GM12872 (cell line): ENCODE results near the gene LIMS2.

Experiments used
- CTCF ChIP-seq: IDR thresholded peaks from 3 replicates; pipeline ENCODE4 v1.5.1; 2011; ENCODE audit warnings: low read depth, mild to moderate bottlenecking, low read length, moderate library complexity; ENCODE audit not compliant: insufficient read depth

LIMS2 gene

DNA sequence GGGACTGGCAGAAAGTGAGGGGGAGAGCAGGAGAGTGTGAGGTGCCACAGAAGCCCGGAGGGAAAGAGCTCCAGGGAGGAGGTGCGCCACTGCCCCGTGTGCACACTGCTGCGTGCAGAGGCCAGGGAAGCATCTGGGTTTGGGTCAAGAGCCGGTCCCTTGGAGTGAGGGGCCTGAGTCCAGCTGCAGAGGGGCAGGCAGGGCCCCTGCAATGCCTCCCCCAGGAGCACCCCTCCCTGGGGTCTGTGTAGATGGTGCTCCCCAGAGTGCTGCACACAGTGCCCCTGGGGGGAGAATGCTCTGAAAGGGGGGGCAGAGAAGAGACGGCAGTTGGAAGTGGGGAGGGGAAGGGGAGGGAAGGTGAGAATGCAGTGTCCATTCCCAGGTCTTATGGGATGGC, 3.7 kb upstream of the LIMS2 start:
- TF ChIP-seq CTCF: no peak

DNA sequence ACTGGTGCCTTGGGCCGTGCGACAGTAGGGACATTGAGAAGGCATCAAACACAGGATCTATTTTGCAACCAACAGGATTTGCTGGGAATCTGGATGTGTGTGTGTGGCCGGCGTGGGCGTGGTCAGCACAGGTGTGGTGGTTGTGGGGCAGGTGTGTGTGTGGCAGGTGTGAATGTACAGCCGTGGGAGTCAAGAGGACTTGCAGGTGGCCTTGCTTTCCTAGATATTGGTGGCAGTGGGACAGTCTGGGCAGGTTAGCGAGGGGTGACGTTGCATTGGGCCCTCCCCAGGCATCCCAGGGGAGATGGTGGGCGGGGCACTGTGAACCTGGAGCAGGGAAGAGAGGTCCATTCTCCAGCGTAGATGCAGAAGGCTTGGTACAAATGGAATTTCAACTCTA, 3.2 kb upstream of the LIMS2 start:
- no peak for TF ChIP-seq CTCF

GRCh38 chr2:127676906-127677305, 1.6 kb upstream of the LIMS2 start:
- TF ChIP-seq CTCF: no peak

DNA sequence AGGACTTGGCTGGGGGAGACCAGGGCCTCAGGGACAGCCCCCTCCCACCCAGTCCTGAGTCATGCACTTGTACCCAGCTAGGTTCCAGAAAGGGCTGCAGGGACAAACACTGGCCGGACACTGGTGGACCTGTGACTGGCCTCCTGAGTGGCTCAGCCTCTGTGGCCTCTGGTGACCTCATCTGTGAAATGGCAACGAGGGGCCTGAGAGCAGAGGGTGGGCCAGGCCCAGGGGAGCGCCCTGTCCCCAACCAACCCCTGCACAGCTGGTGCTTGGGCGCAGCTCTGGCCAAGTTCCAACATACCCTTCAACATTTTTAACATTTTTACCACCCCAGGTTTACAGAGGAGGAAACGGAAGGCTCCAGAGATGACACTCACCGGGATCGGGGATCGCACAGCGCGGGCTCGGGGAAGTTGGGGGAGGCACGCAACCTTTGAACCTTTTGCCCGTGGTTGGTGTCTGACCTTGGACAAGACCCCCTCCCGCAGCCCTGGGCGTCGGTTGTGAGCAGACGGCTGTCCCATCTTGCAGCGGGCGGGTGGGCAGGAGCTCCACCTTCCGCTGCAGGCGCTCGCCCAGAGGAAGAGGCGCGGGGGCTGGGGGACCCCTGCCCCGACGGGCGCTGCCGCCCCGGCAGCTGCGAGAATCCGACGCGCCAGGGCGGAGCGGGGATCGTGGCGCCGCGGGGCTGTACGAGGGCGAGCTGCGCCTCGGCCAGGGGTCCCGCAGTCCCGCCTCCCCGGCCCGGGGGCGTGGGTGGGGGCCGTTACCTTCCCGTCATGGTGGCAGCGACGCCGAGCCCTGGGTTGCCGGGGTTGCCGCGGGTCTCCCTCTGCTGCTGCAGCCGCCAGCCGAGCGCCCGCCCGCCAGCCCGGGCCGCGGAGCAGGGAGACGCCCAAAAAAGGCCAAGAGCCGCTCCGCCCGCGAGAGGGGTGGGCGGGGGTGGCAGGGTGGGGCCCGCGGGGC, 805 bp downstream of the LIMS2 start:
- TF ChIP-seq CTCF: no peak

- no peak for TF ChIP-seq CTCF
Measured at GRCh38 chr2:127673291-127674069, 1.9 kb downstream of the LIMS2 start.

DNA sequence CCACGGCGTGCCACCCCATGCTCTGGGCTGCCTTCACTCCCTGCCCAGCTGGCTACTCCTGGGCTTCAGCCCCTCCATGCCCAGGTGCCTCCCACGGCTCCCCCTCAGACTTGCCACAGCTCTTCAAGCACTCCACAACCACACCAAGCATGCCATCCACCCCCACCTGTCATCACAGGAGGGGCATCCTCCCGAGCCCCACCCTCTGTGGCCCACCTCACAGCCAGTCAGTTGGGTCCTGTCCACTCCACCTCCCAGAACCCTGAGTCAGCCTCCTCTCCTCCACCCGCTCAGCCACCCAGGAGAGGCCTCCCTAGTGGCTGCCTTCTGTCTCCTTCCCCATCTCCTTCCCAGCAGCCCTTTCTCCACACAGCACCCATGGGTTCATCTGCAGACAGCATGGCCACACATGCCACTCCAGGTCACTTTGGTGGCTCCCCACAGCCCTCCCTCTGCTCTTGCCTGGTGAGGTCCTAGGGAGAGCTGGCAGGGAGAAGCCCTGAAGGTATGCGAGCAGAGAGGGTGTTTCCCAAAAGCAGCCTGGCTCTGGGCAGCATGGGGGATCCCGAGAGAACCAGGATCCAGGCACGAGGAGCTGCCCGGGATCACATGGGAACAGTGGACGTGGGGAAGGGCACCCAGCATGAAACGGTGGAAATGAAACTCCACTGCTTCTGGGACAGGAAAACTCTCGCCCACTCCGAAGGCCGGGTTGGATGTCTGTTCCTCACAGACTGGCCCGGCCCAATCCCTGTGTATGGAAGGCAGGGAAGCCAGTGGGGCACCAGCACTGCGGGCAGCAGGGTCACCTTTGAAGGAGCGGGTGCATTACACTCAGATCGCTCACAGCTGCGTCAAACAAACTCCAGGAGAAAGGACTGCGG, 2.7 kb downstream of the LIMS2 start:
- TF ChIP-seq CTCF: no peak
